Gastroesophageal sphincter (tissue), 3 donors: Measurements from ENCODE around the gene RPL13.

Source experiments
- CTCF ChIP-seq, 4 experiments: fragments of 200-600 bp in 2 of 4; fragments of 450-650 bp in 2 of 4; sonication (generic) in 1 of 4; IDR thresholded peaks; one replicate each; pipeline ENCODE4 v1.5.1; 2017 to 2019; ENCODE audit warnings: antibody characterized with exemption in 4 of 4, mild to moderate bottlenecking in 2 of 4, moderate library complexity in 2 of 4
- EP300 ChIP-seq: sonication (generic); formaldehyde crosslinking; IDR thresholded peaks from one replicate; pipeline ENCODE4 v1.6.1; 2017; ENCODE audit warnings: antibody characterized with exemption, mild to moderate bottlenecking
- POLR2A ChIP-seq, 2 donors: fragments of 450-650 bp; IDR thresholded peaks; one replicate each; pipeline ENCODE4 v1.6.1; 2017; ENCODE audit warnings: antibody characterized with exemption in 2 of 2, mild to moderate bottlenecking in 2 of 2, moderate library complexity in 1 of 2

GRCh38 chr16:89567656-89568594 is 7.4 kb downstream of the RPL13 start:
- no peak for TF ChIP-seq CTCF (IDR thresholded peaks at IDR 0.05)
- TF ChIP-seq EP300, result no peak
- no peak for TF ChIP-seq POLR2A (IDR thresholded peaks at IDR 0.05)
